Activated CD4-positive, alpha-beta T cell treated with anti-CD3 and anti-CD28 coated beads, Interleukin-2, amount 50 U/mL, for 4 hours (primary cell): ENCODE measurements around the gene DHRS7.

Source experiments
- DNase-seq, 2 experiments: peaks; one replicate each; pipeline ENCODE4 v3.0.0-alpha.2; 2020

Gene DHRS7

GRCh38 chr14:60184905-60185555 lies 19.8 kb upstream of the DHRS7 start:
- no peak for DNase-seq

GRCh38 chr14:60184146-60184904 lies 19.1 kb upstream of the DHRS7 start:
- DNase-seq = no peak

- no peak for DNase-seq
These were observed 18.5 kb upstream of the DHRS7 start for GRCh38 chr14:60183741-60184140.

GRCh38 chr14:60183138-60183537 lies 17.9 kb upstream of the DHRS7 start:
- DNase-seq = no peak

GRCh38 chr14:60179431-60179869 lies 14.3 kb upstream of the DHRS7 start:
- no peak for DNase-seq

GRCh38 chr14:60178820-60179219 lies 13.6 kb upstream of the DHRS7 start:
- no peak for DNase-seq

- no peak for DNase-seq
These were observed 13.0 kb upstream of the DHRS7 start for GRCh38 chr14:60178164-60178563.

- DNase-seq = no peak
These were observed 10.2 kb upstream of the DHRS7 start for GRCh38 chr14:60175255-60175902.

- DNase-seq = no peak
These were observed 9.4 kb upstream of the DHRS7 start for GRCh38 chr14:60174352-60175254.

- no peak for DNase-seq
These were observed 6.5 kb upstream of the DHRS7 start for GRCh38 chr14:60171690-60172089.

- no peak for DNase-seq
These were observed 5.8 kb upstream of the DHRS7 start for GRCh38 chr14:60170948-60171347.

GRCh38 chr14:60169722-60170121 lies 4.5 kb upstream of the DHRS7 start:
- DNase-seq = no peak

GRCh38 chr14:60166142-60166541 lies 944 bp upstream of the DHRS7 start:
- no peak for DNase-seq

GRCh38 chr14:60165547-60165876 lies 314 bp upstream of the DHRS7 start:
- DNase-seq = no peak

GRCh38 chr14:60164404-60164711 lies 840 bp downstream of the DHRS7 start:
- no peak for DNase-seq

GRCh38 chr14:60163693-60164092 lies 1.5 kb downstream of the DHRS7 start:
- no peak for DNase-seq

GRCh38 chr14:60161196-60162107 lies 3.7 kb downstream of the DHRS7 start:
- DNase-seq = no peak

GRCh38 chr14:60160422-60160821 lies 4.8 kb downstream of the DHRS7 start:
- DNase-seq = no peak

GRCh38 chr14:60154671-60155070 lies 10.5 kb downstream of the DHRS7 start:
- DNase-seq = no peak

GRCh38 chr14:60153991-60154390 lies 11.2 kb downstream of the DHRS7 start:
- DNase-seq = no peak

- DNase-seq = peak; percentile 67 to 70
These were observed 13.5 kb downstream of the DHRS7 start for GRCh38 chr14:60151715-60152114.

GRCh38 chr14:60134702-60135101 lies 30.5 kb downstream of the DHRS7 start:
- no peak for DNase-seq
